Measurements from ENCODE around the gene TMEM178B. TPM values are rescaled to one million over a fixed set of nuclear protein-coding genes. Genes with fewer than 3 reads are reported as not detected.

The TMEM178B gene
- total RNA-seq, 1 experiment from 2014 or later: not detected

- intact Hi-C loops (cut with micrococcal nuclease; ENCODE audit: unreplicated experiment): no loop called here
- TF ChIP-seq EZH2 (IDR thresholded peaks at IDR 0.05; ENCODE audit: low read depth): no peak
- TF ChIP-seq CTCF (conservative IDR thresholded peaks at IDR 0.05): no peak
- H3K4me1 ChIP-seq (replicated peaks; ENCODE audit: insufficient read depth): no peaks in the 10 kb centered on the region
- no peaks in the 10 kb centered on the region for H4K20me1 ChIP-seq (ENCODE audit: insufficient read depth)
- H3K9me3 ChIP-seq (ENCODE audit: insufficient read depth, low read depth): no peaks in the 10 kb centered on the region
- BruUV-seq (replicated peaks): no TSS peak
- no peak overlapping the region for H2AFZ ChIP-seq
- no peak for DNase-seq
- H3K79me2 ChIP-seq (ENCODE audit: low read depth): no peaks in the 10 kb centered on the region
- no peaks in the 10 kb centered on the region for H3K9me2 ChIP-seq (ENCODE audit: insufficient read depth)
- ChIA-PET POLR2A (ENCODE audit: unreplicated experiment) (no interaction called here), CTCF (no interaction called here)
- no peak overlapping the region for H3K27ac ChIP-seq
- no peak overlapping the region for H3K4me3 ChIP-seq
- peaks cover 71% of the 10 kb centered on the region for H3K27me3 ChIP-seq (ENCODE audit: insufficient read depth, low read depth)
- H3K4me2 ChIP-seq: no peak overlapping the region
- H3K36me3 ChIP-seq (ENCODE audit: low read depth): no peaks in the 10 kb centered on the region
- H3F3A ChIP-seq (ENCODE audit: insufficient read depth, low read depth): no peaks in the 10 kb centered on the region
Measured at GRCh38 chr7:141501451-141501850, 427.6 kb downstream of the TMEM178B start.

GRCh38 chr7:141511316-141511675 lies 437.4 kb downstream of the TMEM178B start:
- BruUV-seq (replicated peaks): no TSS peak
- H3K9me3 ChIP-seq (ENCODE audit: insufficient read depth, low read depth): no peaks in the 10 kb centered on the region; the same call in 1 of the 2 replicates
- no peak overlapping the region for H3K4me2 ChIP-seq
- ChIA-PET POLR2A (ENCODE audit: unreplicated experiment) (no interaction called here), CTCF (no interaction called here)
- H3F3A ChIP-seq (ENCODE audit: insufficient read depth, low read depth): no peaks in the 10 kb centered on the region
- H4K20me1 ChIP-seq (ENCODE audit: insufficient read depth): no peaks in the 10 kb centered on the region
- no peaks in the 10 kb centered on the region for H3K79me2 ChIP-seq (ENCODE audit: low read depth)
- no peak overlapping the region for H3K4me3 ChIP-seq
- no peaks in the 10 kb centered on the region for H3K4me1 ChIP-seq (replicated peaks; ENCODE audit: insufficient read depth)
- no peaks in the 10 kb centered on the region for H3K36me3 ChIP-seq (ENCODE audit: low read depth)
- H3K9me2 ChIP-seq (ENCODE audit: insufficient read depth): no peaks in the 10 kb centered on the region
- no peak overlapping the region for H3K27ac ChIP-seq
- TF ChIP-seq EZH2 (IDR thresholded peaks at IDR 0.05; ENCODE audit: low read depth) (no peak), CTCF (conservative IDR thresholded peaks at IDR 0.05) (no peak)
- DNase-seq: no peak
- intact Hi-C loops (cut with micrococcal nuclease; ENCODE audit: unreplicated experiment): no loop called here
- no peak overlapping the region for H2AFZ ChIP-seq
- peaks cover 78% of the 10 kb centered on the region for H3K27me3 ChIP-seq (ENCODE audit: insufficient read depth, low read depth)

- Histone ChIP-seq H3K4me3 (no peak overlapping the region), H3K36me3 (ENCODE audit: low read depth) (no peaks in the 10 kb centered on the region), H4K20me1 (ENCODE audit: insufficient read depth) (no peaks in the 10 kb centered on the region), H3F3A (ENCODE audit: insufficient read depth, low read depth) (no peaks in the 10 kb centered on the region), H3K27ac (no peak overlapping the region), H3K27me3 (ENCODE audit: insufficient read depth, low read depth) (peaks cover 83% of the 10 kb centered on the region), H3K9me2 (ENCODE audit: insufficient read depth) (no peaks in the 10 kb centered on the region), H3K9me3 (ENCODE audit: insufficient read depth, low read depth) (no peaks in the 10 kb centered on the region; the same call in 1 of the 2 replicates), H2AFZ (no peak overlapping the region), H3K79me2 (ENCODE audit: low read depth) (no peaks in the 10 kb centered on the region), H3K4me2 (no peak overlapping the region), H3K4me1 (replicated peaks; ENCODE audit: insufficient read depth) (no peaks in the 10 kb centered on the region)
- intact Hi-C loops (cut with micrococcal nuclease; ENCODE audit: unreplicated experiment): no loop called here
- TF ChIP-seq EZH2 (IDR thresholded peaks at IDR 0.05; ENCODE audit: low read depth): no peak
- no peak for TF ChIP-seq CTCF (conservative IDR thresholded peaks at IDR 0.05)
- ChIA-PET POLR2A (ENCODE audit: unreplicated experiment) (no interaction called here), CTCF (no interaction called here)
- DNase-seq: peak in 1 of 2 experiments; percentile 5
- no TSS peak for BruUV-seq (replicated peaks)
Measured at GRCh38 chr7:141511676-141512396, 438.0 kb downstream of the TMEM178B start.

Measured in PC-9 (cell line).